Cardiac septum (tissue), 1 donor: ENCODE data around the gene FLNB. TPM values are rescaled to one million over a fixed set of nuclear protein-coding genes. Genes with fewer than 3 reads are reported as not detected.

Source experiments
- DNase-seq: peaks from one replicate; pipeline ENCODE4 v3.0.0-alpha.2; 2020; ENCODE audit warnings: low spot score
- intact Hi-C: fragments of 100-400 bp; cut with DNase I; formaldehyde crosslinking; loops from one replicate; pipeline ENCODE4 v1.14.0; 2022
- total RNA-seq: library from RNA; stranded (reverse); fragmentation: NEBNext Ultra II Directional; extraction: Animal tissue kit (Norgen Biotek cat#: 25700); gene quantifications from one replicate; pipeline ENCODE4 v1.2.1, GENCODE V29; 2021
- donor health status: DM: no; HTN: no; CAD: no.

The FLNB gene
- total RNA-seq, 1 donor from 2014 or later: 58.1 TPM

DNA sequence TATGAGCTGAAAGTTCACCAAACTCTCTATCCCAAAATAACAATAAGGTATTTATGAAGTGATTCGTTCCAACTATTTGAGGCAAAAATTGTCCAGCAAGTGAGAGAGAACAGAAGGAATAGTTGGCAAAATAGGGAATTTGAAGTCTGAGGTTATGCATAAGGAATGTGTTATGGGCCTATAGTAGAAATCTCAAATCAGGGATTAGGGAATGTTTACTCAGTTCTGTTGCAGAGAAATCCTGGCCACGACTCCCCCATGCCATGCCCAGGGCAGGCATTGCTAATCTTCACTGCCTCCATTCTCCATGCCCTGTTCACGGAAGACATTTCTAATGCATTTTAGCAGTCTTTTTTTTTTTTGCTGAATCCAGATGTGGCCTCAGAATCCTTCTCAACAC lies 58.6 kb downstream of the FLNB start:
- intact Hi-C loops: loop anchor here (5.0 kb wide), 1 partner anchor 60 kb away; no protein-coding TSS in a partner anchor
- DNase-seq: no peak

- intact Hi-C loops: loop anchor here (5.0 kb wide), 1 partner anchor 59 kb away; no protein-coding TSS in a partner anchor
These were observed 60.0 kb downstream of the FLNB start for GRCh38 chr3:58068122-58068809.

DNA sequence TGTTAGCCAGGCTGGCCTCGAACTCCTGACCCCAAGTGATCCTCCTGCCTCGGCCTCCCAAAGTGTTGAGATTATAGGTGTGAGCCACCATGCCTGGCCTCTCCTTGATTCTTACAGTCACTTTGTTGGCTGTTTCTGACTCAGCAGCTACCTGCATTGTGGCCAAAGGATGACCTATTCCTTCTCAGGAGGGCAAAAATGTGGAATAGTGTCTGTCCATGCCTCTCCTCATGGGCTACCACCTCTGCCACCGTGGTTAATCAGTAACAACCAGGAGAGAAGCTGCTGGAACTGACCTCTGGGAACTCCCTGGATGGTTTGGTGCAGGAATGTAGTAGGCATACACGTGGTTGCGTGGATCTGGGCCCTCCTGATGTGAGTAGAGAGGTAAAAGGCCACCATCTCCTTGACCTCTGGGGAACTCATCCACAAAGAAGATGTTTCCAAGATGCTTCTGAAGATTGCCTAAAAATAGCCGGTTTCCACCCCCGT lies 63.3 kb downstream of the FLNB start:
- intact Hi-C loops: no loop called here
- no peak for DNase-seq

More at GRCh38 chr3:58068122-58068809, 60.0 kb downstream of the FLNB start:
- DNase-seq: no peak

GRCh38 chr3:58072052-58072762 lies 64.0 kb downstream of the FLNB start:
- intact Hi-C loops: no loop called here
- no peak for DNase-seq

DNA sequence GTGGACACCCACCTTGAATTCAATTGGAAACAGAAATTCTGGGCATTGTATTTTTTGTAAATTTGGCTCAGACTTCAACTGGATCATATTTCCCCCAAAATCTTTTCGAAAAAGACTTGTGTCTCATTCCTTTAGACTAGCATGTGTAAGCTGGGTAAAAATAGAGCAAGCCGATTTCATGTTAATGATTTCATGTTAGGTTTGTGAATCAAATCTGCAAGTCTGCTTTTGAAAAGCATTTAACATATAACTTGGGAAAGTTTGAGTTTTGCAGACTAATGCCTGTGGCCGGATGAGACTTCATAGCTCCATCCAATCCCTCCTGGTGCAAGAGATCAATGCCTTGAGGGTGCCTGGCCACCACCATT lies 64.5 kb downstream of the FLNB start:
- DNase-seq: no peak
- intact Hi-C loops: no loop called here

GRCh38 chr3:58073301-58074108 lies 65.3 kb downstream of the FLNB start:
- intact Hi-C loops: no loop called here
- DNase-seq: no peak

DNA sequence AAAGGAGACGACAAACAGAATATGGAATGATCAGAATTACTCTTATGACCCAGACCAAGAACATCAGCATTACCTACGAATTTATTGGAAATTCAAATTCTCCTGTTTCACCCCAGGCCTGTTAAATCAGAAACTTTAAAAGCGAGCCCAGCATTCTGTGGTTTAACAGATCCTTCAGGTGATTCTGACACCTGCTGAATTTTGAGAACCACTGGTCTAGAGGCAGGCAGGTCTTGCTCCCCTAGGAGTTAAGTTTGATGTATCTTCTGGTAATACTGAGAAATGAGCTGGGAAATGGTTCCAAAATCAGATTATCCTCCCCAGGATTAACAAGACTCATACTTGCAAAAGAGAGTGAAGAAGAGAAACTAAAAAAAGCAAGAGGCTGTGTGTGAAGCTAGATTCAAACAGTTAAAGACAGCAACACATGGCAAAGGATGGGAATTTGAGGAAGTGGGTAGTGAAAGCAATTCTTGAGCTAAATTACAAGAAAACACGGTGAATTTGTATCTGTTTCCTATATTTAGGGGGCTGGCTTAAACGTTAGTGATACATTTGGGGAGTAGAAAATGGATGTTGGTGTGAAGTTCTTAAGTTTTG lies 66.0 kb downstream of the FLNB start:
- DNase-seq: no peak
- intact Hi-C loops: no loop called here

DNA sequence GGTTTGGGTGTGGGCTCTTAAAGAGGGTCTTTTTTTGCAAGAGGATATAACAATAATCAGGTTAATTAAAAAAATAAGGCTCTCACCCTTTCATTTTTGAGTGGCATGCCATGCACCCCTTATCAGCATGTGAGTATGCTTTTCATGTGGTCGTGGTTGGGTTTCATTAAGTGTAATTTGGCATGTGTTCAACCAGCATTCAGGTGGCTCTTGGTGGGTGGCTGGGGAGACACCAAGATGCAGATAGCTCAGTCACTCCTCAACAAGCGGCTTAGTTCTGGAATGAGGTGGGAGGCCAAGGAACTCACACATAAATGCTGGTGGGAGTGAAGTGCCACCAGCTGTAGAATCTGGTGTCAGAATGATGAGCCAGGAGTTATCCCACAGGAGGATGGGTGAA lies 66.8 kb downstream of the FLNB start:
- DNase-seq: no peak
- intact Hi-C loops: no loop called here

GRCh38 chr3:58077596-58078285 lies 69.5 kb downstream of the FLNB start:
- DNase-seq: no peak
- intact Hi-C loops: no loop called here

DNA sequence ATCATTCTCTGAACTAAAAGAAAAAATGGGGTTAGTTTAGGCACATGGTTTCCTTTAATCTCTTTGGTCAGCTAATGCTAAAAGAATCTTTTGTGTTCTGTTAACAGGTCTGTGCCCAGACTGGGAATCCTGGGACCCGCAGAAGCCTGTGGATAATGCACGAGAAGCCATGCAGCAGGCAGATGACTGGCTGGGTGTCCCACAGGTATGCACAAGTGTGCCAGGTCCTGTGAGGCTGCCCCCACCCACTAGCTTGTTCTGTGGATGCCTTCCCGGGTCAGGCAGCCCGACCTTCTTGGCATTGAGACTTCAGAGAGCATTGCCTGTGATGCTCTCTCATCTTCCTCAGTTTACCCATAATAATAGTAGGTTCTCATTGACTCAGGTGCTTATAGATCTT lies 70.4 kb downstream of the FLNB start:
- intact Hi-C loops: no loop called here
- DNase-seq: no peak

- no peak for DNase-seq
- intact Hi-C loops: loop anchor here (5.0 kb wide), 2 partner anchors 38 to 67 kb away; no protein-coding TSS in a partner anchor
These were observed 71.6 kb downstream of the FLNB start for GRCh38 chr3:58079773-58080172.

GRCh38 chr3:58082047-58082446 lies 73.8 kb downstream of the FLNB start:
- DNase-seq: no peak
- intact Hi-C loops: loop anchor here (5.0 kb wide), 2 partner anchors 35 to 70 kb away; no protein-coding TSS in a partner anchor

- intact Hi-C loops: loop anchor here (5.0 kb wide), 2 partner anchors 33 to 72 kb away; no protein-coding TSS in a partner anchor
- no peak for DNase-seq
These were observed 75.9 kb downstream of the FLNB start for GRCh38 chr3:58084166-58084565.

GRCh38 chr3:58084788-58085543 lies 76.7 kb downstream of the FLNB start:
- intact Hi-C loops: loop anchor here (5.0 kb wide), 2 partner anchors 32 to 73 kb away; no protein-coding TSS in a partner anchor
- DNase-seq: no peak

GRCh38 chr3:58085616-58086015 lies 77.4 kb downstream of the FLNB start:
- intact Hi-C loops: no loop called here
- DNase-seq: no peak

DNA sequence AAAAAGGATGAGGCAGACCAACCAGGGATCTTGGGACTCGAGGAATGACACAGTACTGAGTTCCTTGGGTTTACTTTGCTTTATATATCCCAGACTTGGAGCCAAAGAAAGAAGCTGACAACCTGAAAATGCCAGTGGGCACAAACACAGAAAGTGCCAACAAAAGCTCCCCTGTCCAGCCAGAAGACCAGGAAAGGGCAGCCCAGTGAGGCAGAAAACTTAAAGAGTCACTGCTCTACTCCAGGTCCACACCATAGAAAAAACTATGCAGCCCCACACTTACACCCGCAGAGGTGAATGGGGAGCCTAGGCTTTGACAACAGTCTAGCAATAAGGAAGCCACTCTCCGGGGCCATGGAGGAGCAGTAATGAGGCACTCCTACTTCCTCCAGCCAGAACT lies 80.3 kb downstream of the FLNB start:
- intact Hi-C loops: no loop called here
- DNase-seq: no peak

- intact Hi-C loops: no loop called here
- DNase-seq: no peak
These were observed 82.1 kb downstream of the FLNB start for GRCh38 chr3:58090351-58090750.

- no peak for DNase-seq
- intact Hi-C loops: no loop called here
These were observed 84.3 kb downstream of the FLNB start for GRCh38 chr3:58092521-58092920.
